GM18517 (cell line): Measurements from ENCODE around the gene CDH11.

ENCODE experiments used
- ATAC-seq: cut with Tn5 transposase; IDR thresholded peaks from one replicate; pipeline ENCODE4 v1.9.1; 2021; ENCODE audit warnings: mild to moderate bottlenecking, moderate library complexity; ENCODE audit not compliant: unreplicated experiment

CDH11 gene

DNA sequence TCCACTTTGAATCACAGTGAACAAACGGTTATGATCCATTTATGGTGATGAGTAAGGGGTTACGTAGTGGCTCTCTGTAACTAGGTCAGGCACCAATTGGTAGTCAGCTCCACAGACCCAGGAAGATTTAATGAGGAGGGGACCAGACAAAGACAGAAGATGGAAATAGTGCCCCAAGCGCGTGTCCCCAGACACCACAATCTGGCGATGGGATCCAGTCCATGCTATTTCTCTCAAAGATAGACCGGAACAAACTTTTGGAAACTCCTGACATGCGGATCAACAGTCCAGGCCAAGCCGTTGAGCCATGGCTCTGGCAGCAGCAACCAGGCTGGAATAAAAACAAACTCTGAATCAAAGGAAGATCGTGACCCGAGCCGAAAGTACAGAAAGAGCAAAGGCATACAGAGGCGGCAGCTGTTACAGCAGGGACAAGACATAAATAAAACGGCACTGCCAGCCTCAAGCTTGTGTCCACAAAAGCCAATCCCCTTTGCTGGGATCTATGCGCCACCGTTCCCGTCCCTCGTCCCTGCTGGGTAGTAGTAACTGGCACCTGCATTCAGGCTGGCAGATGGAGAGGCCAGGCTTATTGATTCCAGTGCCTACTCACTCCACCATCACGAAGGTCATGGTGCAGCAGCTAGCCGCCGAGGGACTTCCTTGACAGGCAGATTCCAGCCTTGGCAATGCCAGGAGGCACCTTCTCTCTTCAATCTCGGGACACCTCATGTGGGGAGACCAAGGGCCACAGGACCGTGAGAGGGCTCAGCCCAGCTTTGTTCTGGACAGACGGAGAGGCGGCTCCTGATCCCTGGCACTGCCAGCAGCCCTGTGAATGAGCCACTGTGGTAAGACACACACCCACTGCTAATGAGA, 50.2 kb downstream of the CDH11 start:
- no peak for ATAC-seq

DNA sequence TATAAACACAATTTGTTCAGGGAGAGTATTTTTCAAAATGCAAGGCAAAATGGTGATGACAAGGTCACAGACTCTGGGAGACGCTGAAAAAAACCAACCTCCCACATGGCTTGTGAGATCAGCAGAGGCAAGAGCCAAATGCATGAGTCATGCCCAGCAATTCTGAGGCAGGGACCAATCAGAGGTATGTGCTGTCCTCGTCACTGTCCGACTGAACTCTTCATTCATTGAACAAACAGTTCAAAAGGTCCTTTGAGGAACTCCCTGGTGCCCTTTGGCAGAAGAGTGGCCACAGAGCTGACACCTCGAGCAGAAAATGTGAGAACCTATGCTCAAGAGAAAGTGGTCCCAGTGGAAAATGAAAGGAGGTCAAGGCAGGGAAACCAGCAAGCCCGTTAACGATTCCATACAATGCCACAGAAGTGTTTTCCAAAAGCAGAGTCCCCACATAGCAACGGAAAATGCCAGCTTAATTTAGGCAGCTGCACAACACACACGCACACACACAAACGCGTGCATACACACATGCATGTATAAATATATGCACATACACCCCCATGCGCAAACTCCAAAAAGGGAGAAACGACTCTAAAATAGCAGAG, 50.9 kb downstream of the CDH11 start:
- ATAC-seq: no peak

DNA sequence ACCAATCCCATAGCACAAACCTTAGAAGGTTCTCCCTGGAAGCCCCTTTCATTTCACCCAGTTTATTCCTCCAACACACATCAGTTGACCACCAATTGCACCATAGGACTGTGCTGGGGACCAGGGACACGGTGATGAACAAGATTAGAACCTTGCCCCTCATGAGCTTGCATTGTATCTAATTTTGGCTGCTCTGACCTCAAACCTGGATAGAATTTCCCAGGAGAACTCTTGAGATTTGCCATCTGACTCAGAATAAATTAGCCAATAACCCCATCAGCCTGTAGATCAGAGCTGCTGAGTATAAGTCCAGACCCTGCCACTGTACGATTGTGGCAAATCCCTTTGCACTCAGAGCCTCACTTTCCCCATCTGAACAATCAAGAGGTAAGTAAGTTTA, 52.1 kb downstream of the CDH11 start:
- ATAC-seq: no peak

DNA sequence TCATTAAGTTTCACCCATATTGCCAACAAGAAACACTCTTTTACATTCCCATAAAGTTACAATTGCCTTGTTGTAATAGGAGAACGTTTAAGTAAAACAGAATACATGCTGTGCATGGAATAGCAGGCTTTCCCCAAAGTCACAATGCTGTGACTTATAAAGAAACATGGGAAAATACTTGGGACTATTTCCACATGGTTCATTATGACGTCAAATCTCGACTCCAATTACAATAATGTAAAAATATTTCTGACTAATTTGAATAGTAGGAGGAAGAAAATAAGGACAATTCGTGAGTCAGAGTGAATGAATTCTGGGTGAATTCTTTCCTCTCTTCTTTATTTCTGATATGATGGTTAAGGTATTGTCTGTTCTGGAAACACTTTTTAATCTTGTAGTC, 52.8 kb downstream of the CDH11 start:
- ATAC-seq: no peak

DNA sequence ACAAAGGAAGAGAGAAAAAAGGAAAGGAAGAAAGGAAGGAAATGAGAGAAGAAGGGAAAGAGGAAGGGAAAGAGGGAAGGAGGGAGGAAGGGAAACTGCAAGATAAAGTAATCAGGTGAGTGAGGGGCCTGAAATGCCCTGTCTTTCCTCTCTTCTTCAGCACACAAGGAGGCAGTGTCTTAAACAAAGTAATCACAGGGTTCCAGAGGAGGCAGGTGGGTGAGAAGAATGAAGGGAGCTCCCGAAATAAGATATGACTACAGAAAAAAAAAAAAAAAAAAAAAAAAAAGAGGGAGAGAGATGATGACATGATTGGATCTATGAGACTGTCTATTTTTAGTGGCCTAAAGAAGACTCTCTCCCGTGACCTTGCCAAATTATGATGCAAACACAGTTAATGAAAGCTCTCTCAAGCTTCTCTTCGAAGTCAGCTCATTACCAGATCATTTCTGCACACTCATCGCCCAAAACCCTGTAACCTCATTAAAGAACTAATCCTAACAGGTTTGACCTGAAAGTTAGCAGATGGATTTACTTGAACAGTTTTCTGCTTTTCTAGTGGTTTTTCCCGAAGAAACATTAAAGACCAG, 53.6 kb downstream of the CDH11 start:
- ATAC-seq: no peak

DNA sequence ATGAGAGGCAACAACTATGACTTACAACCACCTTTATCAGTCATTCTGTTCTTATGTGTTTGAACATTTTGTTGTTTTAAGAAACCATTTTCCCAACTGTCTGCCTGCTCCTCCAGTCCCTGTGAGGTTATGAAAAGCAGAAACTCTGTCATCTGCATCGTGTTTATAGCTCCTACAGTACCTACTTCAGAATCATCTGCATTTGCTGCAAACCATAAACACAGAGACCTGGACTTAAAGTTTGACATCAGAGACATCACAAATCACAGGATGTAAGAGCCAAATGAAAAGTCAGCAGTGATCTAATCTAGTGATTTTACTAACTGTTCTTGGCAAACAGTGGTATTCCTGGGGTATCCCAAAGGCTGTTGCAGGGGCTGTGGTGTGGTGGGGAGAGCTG, 55.2 kb downstream of the CDH11 start:
- no peak for ATAC-seq

DNA sequence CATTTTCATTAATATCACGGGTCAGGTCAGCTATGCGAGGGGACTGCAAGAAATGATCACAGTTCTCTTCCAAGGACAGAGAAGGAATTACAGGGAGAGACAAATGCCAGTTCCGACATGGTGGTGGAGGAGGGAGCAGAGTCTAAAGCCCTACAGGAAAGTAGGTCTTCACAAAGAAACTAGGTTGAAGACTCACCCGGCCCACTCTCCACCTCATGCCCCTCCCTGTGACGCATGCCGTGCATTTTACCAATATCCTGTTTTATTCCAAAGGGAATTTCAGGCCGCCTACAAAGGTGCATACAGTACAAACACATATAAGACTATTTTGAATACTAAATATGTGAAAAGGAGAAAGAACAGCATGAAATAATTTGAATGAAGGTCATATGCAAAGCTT, 56.8 kb downstream of the CDH11 start:
- ATAC-seq: no peak

DNA sequence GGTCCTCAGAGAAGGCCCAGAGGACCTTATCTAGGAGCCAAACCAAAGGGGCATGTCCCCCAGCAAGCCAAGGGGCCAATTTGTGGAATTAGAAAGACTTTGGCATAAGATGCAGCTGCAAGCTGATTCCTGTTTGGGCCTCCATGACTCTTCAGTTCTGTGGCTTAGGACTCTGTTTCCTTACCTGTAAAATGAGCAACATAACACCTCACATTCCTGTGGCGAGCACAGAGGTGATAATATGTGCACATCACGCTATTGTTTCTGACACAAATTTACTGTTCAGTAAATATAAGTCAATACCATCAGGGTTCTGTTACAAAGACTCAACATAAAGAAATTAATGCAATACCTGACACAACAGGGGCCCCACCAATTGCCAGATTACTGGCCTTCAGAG, 57.7 kb downstream of the CDH11 start:
- ATAC-seq: no peak

DNA sequence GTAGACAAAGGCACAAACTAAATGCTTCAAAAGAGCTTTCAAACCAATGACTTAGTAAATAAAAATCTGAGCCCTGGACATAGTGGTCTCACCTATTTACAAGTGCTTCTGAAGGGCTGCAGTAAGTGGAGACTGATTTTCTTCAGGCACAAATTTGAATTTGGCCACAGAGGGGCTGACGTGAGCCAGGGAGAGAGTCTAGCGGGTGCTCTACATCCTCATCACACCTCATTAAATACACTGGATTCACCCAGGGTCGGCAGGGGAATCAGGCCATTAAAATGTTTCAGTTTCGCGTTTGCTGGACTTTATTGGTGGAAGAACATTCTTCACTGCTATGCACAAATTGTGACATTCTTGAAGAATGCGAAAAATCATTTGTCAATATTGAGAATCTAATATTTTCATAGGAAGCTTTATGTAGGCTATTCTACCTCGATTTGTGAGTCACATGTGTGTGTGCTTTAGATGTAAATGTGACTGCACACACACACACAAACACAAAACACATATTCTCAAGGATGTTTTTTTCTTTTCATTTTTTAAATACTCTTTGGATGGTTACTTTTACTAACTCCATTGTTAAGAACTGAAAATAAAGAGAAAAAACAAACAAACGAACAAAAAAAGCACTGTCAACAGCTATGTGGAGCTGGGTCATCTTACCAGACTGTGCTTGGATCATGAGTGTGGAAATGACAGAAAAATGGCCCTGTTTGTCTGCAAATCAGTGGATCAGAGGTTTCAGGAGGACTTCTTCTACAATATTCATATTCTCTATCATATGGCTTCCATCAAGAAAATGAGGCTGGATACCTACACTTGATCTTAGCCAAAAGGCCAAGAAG, 58.9 kb downstream of the CDH11 start:
- no peak for ATAC-seq

DNA sequence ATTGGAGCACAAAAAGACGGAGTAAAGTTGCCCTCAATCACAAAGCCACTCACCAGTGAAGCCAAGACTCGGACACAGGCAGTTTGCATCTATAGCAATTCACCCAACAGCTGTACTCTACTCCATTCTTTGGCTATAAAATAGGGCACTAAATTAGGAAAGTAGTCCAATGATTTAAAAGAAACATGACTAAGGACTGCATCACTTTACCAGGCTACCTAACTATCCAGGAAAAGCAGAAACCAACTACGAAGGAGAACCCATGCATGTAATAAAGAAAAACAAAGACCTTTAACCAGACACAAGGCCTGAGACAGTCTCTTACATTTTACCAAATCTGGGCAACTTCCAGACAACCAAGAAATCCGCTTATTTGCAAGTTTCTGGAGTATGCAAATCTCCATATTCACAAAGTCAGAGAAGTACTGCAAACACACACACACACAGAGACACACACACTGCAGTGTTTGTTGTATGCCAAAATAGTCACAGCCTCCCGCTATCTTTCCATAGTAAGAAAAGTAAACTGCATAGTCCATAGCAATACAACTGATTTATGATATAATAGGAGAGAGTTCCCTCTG, 59.8 kb downstream of the CDH11 start:
- no peak for ATAC-seq

DNA sequence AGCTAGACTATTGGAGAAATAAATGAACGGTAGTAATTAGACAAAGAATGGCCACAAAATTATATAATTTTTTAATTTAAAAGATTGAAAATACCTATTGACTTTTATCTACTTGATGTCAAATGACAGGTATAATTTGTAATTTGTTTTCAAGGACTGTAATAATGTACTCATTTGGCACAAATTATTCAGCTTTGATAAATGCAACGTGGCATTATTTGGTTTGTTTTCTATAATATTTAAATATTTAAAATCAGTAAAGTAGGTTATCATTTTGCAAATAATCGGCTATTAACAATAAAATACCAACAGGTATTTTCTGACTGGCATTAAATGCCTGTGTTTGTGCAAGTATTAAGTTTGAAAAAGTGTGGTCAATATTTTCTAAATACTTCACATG, 60.6 kb downstream of the CDH11 start:
- ATAC-seq: no peak

DNA sequence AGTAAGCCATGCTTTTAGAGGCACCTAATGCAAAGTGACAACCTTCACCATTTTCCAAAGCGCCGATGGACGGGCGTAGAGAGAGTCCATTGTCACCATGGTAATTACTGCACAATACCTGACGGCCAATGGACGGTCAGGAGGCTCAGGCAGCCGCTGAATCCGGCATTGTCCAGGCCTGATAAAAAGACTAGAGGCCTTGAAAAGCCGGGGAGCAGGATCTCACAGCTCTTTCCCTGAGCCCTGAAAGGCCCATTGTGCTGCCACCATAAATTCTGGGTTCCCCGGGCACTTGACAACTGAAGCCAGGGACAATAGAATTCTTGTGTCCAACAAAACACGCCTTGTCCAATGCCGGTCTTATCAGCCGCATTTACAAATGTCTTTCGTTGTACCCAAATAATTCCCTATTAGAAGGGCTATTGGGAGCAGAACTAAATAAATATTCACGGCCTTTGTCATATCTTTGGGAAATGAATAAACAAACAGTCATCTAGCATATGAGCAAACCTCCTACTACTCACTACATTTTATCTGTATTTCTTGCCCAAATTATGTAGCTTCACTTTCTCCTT, 62.4 kb downstream of the CDH11 start:
- ATAC-seq: no peak

DNA sequence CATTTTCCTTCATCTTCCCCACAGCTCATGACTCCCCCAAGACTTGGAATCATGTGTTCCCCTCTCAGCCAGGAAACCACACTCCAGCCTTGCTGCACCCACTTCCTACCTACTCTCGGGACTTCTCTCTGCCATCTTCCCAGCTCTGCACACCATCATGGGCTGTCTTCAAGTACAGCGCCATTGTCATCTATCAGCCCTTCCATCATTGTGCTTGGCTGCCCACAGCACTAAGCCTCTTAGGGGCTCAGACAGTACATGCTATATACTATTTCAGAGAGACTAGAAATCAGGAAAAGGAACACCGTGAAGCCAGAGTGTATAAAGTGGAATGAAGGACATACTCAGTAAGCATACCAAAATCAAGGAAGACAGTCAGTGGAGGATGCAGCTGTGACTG, 64.7 kb downstream of the CDH11 start:
- ATAC-seq: no peak

DNA sequence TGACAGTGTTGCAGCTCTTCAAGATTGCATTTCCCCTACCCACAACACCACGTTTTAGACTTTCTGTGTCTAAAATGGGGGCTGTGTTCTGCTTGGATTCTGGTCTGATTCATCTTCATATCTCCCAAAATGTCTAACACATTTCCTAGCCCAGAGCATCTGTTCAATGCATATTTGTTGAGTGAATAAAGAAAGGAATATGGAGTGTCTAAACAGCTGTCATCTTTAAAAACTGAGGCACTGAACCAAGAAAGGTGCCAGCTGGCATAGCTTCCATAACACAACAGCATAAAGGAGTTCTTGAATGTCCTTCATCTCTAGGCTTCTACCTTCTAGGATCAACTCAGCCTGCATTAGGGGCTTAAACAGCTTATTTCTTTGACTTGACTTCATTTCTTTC, 67.4 kb downstream of the CDH11 start:
- no peak for ATAC-seq

DNA sequence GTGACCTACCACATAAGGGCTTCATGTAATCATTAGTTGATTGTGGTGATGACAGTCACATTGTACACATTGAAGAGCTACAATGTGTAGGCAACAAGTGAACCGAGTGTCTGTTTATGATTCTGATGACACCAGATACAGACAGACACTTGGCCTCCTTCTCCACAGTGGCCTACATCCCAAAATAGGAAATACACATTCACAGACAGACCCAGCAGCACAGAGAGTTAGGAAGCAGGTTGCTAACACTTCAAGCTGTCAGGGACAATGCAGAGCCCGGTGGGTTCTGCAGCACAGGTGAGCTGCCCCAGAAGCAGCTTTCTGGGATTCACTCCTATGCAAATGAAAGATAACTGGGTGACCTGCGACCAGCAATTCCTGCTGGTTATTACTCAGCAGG, 72.2 kb downstream of the CDH11 start:
- no peak for ATAC-seq

DNA sequence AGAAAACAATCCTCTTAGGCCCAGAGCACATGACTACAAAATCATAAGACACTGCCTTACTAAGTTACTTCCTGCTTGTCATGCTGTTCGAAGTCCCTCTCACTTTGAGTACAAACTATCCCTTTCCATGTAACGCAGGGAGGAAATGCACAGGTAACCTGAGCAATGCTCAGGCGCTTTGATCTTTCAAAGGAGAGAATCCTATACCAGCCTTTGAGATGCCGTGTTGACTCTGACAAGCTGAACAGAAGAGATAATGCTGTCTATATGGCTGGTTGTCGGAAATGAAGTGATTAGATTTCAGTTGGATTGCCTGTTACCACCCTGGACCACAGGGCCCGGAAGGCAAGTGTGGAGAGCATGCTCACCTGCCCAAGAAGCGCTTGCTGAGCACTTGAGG, 75.9 kb downstream of the CDH11 start:
- no peak for ATAC-seq

DNA sequence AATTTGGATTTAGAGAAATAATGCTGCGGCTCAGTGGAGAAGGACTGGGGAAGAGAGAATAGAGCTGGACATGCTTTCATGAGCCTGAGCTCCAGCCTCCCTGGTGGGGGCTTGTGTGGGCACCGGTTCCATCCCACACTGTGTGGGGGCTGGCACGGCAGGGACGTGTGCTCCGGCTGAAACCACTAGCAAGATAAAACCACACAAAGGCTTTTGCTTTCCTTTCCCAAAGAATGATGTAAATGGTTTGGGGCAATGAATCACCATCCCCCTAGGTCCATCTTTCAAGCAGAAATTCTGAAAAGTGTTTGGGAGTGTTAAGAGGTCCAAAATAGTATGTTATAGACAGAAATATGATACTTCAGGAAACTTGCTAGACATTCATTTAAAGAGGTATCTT, 77.0 kb downstream of the CDH11 start:
- no peak for ATAC-seq

DNA sequence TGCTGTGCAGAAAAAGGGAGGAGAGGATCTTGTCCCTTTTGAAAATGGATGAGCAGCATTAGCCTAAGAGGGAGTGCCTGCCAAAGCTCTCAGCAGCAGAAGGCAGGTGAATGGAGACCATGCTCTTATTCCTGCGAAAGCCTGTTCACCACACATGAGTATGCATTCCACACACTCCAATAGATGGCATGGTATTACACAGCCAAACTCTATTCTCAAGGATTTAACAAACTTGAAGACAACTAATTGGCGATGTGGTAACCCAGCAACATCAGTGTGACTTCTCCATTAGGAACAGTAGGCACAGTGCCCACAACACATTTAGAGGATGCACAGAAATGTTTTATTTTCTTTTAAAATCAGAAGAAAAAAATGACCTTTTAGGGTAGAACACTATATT, 77.8 kb downstream of the CDH11 start:
- no peak for ATAC-seq

DNA sequence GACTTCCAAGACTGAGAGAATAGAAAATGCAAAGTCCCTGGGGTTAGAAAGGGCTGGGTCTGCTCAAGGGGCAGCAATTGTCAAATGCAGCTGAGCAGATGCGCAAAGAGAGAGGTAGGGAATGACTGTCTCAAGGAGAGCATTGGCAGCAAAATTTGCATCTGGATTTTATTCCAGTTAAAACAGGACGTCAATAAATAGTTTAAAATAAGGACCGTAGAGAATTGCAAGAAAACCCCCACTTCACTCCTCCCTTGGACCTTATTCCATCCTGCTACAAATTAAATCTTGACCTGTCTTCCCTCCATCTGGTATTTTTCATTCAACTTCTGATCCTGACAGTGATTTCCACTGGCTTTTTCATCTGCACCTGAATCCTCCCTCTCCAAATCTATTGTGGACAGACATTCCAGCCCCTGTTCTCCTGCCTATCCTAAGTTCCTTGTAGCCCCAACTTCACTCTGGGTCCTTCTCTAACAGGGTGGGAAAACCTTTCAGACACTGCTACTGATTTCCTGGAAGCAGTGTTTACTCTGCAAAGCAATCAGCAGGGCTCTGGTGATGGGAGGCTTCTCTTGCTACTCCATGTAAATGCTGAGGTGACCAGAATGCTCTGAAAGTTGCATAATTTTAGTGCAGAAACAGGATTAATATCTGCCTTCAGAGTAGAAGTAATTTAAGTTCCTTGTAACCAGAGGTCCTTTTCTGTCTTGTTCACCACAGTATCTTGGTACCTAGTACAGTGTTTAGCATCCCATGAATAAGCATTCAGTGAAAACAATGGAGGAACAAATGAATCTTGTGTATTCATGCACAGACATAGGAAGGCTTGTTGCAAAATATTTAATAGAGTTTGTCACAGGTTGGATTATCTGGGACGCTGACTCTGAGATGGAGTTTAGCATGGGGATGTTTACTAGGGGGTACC, 79.2 kb downstream of the CDH11 start:
- ATAC-seq: no peak

DNA sequence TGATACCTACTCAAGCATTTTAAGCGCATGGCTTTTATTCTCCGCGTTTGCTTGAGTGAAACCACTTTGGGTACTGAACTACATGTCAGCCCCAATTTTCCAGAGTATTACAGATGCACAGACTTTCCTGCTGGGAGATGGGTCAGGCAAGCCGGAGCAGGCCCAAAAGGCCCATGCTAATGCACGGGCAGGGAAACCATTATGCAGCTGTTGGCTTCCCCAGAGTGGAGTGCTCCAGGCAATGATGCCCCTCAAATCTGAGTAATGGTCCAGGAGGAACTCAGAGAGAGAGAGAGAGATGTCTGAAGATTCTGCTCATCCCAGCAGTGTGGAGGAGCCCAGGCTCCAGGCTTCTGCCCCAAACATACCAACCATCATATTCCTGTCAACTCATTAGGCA, 80.2 kb downstream of the CDH11 start:
- ATAC-seq: no peak
